Ishikawa (cell line): ENCODE measurements around the gene ITGA6.

Source experiments
- CEBPB ChIP-seq: IDR thresholded peaks from 2 replicates; pipeline ENCODE4 v1.6.1; 2012
- CREB1 ChIP-seq: IDR thresholded peaks from 2 replicates; pipeline ENCODE4 v1.6.1; 2012; ENCODE audit warnings: low read depth
- EGR1 ChIP-seq: IDR thresholded peaks from 2 replicates; pipeline ENCODE4 v1.6.1; 2012
- EP300 ChIP-seq: IDR thresholded peaks from 2 replicates; pipeline ENCODE4 v1.6.1; 2012; ENCODE audit warnings: borderline replicate concordance
- MAX ChIP-seq: IDR thresholded peaks from 2 replicates; pipeline ENCODE4 v1.6.1; 2012
- NFIC ChIP-seq: IDR thresholded peaks from 2 replicates; pipeline ENCODE4 v1.6.1; 2012
- RAD21 ChIP-seq: IDR thresholded peaks from 2 replicates; pipeline ENCODE4 v1.6.1; 2012; ENCODE audit warnings: low read depth
- REST ChIP-seq: IDR thresholded peaks from 2 replicates; pipeline ENCODE4 v1.6.1; 2012; ENCODE audit warnings: low read depth, mild to moderate bottlenecking
- TAF1 ChIP-seq: IDR thresholded peaks from 2 replicates; pipeline ENCODE4 v1.6.1; 2012; ENCODE audit warnings: low read depth, mild to moderate bottlenecking
- TCF12 ChIP-seq: IDR thresholded peaks from 2 replicates; pipeline ENCODE4 v1.6.1; 2012; ENCODE audit warnings: low read depth
- TEAD4 ChIP-seq: IDR thresholded peaks from 2 replicates; pipeline ENCODE4 v1.6.1; 2012
- USF1 ChIP-seq: IDR thresholded peaks from 2 replicates; pipeline ENCODE4 v1.6.1; 2012

- TF ChIP-seq RAD21 (no peak), REST (no peak), NFIC (no peak), MAX (no peak), EP300 (no peak), TCF12 (no peak), CREB1 (no peak), USF1 (no peak), CEBPB (no peak), TAF1 (no peak), EGR1 (no peak), TEAD4 (no peak)
Observed at GRCh38 chr2:172430027-172430426, 2.6 kb downstream of the ITGA6 start.
